Activated naive CD4-positive, alpha-beta T cell treated with anti-CD3 and anti-CD28 coated beads, Interleukin-2, amount 50 U/mL, for 72 hours (primary cell): ENCODE data around the gene EVI5. TPM values are rescaled to one million over a fixed set of nuclear protein-coding genes. Genes with fewer than 3 reads are reported as not detected.
A peak's percentile ranks its signal among the peaks of the same experiment; 100 is the strongest.
"Not testable (repeated sequence)": the region's sequence is repeated elsewhere in the genome, so short reads cannot be mapped to it uniquely, and the experiment has no call there.

Experiments
- ATAC-seq, 2 donors: fragments of 150-1000 bp; cut with Tn5 transposase; 2 replicates each; pipeline ENCODE4 v1.10.0; 2021; ENCODE audit warnings: mild to moderate bottlenecking in 2 of 2, moderate library complexity in 2 of 2
- DNase-seq, 2 donors: peaks; one replicate each; pipeline ENCODE4 v3.0.0; 2021 to 2022; ENCODE audit warnings: low spot score in 2 of 2
- H3K27ac Mint-ChIP-seq, 2 donors: one replicate each; pipeline ENCODE4 v1.8.0; 2022; ENCODE audit warnings: mild to moderate bottlenecking in 2 of 2, mixed read lengths in 2 of 2
- H3K36me3 Mint-ChIP-seq, 2 donors: one replicate each; pipeline ENCODE4 v1.8.0; 2022; ENCODE audit warnings: mixed read lengths in 2 of 2
- H3K9me3 Mint-ChIP-seq, 2 donors: one replicate each; pipeline ENCODE4 v1.8.0; 2022; ENCODE audit warnings: mixed read lengths in 2 of 2
- total RNA-seq, 2 donors: library from RNA; stranded (reverse); gene quantifications; one replicate each; pipeline ENCODE4 v1.2.3, GENCODE V29; 2022

EVI5 gene
- total RNA-seq, 2 donors from 2014 or later, result 20.9 to 68.0 TPM

DNA sequence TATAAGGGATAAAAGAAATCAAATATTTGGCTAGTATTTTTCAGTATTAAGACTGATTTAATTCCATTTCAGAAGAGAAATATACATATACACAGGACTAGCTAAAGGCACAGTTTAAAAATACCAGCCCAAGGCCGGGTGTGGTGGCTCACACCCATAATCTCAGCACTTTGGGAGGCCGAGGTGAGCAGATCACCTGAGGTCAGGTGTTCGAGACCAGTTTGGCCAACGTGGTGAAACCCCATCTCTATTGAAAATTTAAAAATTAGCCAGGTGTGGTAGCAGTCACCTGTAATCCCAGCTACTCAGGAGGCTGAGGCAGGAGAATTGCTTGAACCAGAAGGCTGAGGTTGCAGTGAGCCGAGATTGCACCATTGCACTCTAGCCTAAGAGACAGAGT, 200.1 kb downstream of the EVI5 start:
- Mint-ChIP-seq H3K27ac (peak overlapping the region; percentile 94 to 96), H3K9me3 (peaks cover 9 to 11% of the 10 kb centered on the region in 2 donors), H3K36me3 (peaks cover 9 to 31% of the 10 kb centered on the region in 2 donors)
- ATAC-seq, result peak; percentile 6 to 12
- not testable (repeated sequence) for DNase-seq

DNA sequence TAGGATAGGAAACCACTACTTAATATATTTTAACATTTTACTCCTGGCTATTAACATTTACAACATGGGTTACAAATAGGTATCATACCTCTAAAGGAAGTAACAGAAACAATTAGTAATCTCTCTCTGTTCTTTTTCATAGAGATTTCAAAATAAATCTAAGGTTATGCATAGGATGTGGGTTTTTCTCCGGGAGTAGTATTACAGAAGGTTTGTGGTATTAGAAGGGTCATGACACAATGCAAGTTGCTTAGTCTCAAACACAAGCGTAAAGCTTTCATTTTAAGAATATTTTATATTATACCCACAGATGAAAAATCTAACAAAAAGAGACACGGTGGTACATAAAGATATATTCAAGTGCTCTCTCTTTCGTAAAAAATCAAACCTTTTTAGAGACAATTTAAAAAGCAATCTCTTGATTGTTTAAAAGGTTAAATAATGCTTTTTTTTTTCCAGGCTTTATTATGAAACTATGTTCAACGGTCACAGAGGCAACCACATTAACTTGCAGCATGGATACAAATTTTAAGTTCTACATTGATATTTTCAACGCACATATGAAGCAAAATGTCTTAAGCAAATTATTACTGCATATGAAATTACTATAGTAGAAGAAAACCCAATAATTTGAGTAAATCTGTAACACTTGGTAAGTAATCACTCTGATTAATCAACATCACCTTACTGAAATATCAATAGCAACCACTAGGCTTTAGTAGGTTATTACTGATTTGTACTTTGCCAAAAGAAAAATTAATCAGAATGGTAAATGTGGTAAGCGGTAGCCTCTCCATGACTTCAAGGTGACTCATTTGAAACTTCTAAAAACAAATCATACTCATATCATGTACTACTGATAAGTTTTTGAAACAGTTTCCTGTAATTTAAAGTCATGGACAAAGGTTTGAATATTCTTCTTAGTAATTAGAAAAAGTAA, 200.8 kb downstream of the EVI5 start:
- peaks cover 9% of the 10 kb centered on the region in 2 donors for H3K9me3 Mint-ChIP-seq
- ATAC-seq (peak; percentile 74 to 80), DNase-seq (no peak)
- H3K36me3 Mint-ChIP-seq, result peaks cover 3 to 23% of the 10 kb centered on the region in 2 donors
- peak overlapping the region; percentile 94 to 96 for H3K27ac Mint-ChIP-seq

DNA sequence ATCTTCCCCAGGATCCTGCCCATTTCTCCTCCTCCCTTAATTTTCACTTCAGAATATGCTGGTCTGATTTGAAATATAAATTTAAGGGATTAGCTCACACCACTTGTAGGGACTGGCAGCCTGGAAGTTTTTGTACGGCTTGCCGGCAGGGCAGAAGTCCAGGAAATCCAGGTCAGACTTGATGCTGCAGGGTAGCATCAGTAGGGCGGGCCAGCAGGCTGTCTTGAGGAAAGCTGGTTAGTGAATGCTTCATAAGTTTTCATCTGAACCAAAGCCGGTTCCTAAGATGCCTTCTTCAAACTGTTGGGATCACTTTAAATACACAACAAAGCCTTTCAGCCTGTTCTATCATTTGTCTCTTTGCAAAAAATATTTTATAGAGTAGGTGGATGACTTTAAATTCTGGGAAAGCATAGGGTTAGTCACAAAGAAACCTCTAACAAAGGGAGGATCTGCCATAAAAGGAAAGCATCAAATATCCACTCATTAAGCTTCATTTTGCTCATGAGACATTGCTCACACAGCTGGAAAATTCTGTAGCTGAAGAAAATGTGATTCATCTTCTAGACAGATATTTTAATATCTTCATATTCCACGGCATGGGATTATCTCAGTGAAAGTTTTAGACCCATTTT, 207.5 kb downstream of the EVI5 start:
- ATAC-seq, result peak; percentile 78 to 81
- peak overlapping the region; percentile 99 to 100 for H3K27ac Mint-ChIP-seq
- H3K36me3 Mint-ChIP-seq, result peaks cover 32 to 53% of the 10 kb centered on the region in 2 donors
- DNase-seq, result no peak
- no peaks in the 10 kb centered on the region for H3K9me3 Mint-ChIP-seq

DNA sequence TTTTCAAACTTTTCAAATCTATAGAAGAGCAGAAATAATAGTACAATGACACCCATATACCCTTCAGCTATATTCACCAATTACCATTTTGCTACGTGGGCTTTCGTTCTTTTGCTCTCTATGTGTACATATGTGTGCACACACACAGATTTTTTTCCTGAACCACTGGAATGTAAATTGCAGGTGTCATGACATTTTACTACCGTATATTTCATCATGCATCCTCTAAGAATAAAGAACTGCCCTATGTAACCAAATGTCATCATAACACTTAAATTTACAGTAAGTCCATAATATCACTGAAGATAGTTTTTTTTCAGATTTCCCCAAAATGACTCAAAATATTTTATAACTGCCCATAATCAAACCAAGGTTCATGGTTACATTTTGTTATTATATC, 209.8 kb downstream of the EVI5 start:
- Mint-ChIP-seq H3K27ac (peak overlapping the region; percentile 80 to 83), H3K36me3 (peaks cover 38 to 63% of the 10 kb centered on the region in 2 donors), H3K9me3 (no peaks in the 10 kb centered on the region)
- no peak for ATAC-seq
- no peak for DNase-seq

DNA sequence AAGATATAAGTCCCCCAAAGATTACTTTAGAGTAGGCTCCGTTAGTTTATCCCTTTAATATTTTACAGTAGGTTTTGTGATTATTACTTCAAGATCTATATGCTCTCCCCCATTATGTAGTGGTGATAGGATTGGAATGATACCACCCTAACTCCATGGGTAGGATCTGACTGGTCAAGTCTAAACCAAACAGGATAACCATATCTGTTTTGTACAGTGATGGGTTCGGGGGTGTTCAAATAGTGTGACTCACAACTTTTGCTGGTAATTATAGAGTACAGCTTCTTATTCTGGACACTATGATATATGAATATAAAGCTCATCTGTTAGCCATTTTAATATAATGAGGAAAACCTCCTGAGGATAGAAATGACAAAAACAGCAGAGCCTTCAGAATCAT, 212.4 kb downstream of the EVI5 start:
- peak in 1 of 2 donors; percentile 26 for ATAC-seq
- no peak for DNase-seq
- Mint-ChIP-seq H3K9me3 (no peaks in the 10 kb centered on the region), H3K27ac (no peak overlapping the region), H3K36me3 (peaks cover 36 to 83% of the 10 kb centered on the region in 2 donors)

DNA sequence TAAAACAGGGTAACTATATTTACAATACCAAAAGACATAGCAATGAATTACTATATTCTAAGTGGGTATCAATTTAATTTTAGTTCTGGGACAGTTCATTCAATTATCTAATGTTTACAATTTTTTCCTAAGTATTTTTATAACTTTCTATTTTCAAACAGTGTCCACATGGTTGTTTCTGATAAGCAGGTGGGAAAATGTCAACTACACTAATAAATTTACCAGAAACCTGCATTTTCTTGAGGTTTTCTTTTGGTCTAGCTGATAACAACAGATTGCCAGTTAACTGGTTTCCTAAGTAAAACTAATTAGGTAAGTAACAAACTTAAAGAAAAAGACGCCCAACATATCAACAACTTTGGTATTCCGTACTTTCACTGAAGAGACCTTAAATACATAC, 213.3 kb downstream of the EVI5 start:
- Mint-ChIP-seq H3K9me3 (no peaks in the 10 kb centered on the region), H3K36me3 (peaks cover 27 to 74% of the 10 kb centered on the region in 2 donors), H3K27ac (no peak overlapping the region)
- DNase-seq (no peak), ATAC-seq (no peak)

DNA sequence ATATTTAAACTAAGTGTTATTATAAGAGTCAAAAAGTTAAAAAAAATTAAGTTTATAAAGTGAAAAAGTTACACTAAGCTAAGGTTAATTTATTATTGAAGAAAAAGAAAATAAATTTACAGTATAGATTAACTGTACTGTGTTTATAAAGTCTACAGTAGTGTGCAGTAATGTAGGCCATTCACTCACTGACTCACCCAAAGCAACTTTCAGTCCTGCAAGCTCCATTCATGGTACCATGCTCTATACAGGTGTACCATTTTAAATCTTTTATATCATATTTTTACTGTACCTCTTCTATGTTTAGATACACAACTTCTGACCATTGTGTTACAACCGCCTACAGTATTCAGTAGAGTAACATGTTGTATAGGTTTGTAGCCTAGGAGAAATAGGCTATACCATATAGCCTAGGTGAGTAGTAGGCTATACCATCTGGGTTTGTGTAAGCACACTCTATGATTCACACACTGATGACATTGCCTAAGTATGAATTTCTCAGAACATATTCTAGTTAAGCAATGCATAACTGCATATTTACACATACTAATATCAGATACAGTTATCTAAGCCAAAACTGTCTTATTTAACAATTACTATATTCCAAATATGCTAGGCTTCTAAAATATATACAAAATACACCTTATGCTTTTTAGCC, 217.6 kb downstream of the EVI5 start:
- ATAC-seq (peak; percentile 87 to 88), DNase-seq (no peak)
- no peaks in the 10 kb centered on the region for H3K9me3 Mint-ChIP-seq
- H3K27ac Mint-ChIP-seq, result no peak overlapping the region
- H3K36me3 Mint-ChIP-seq, result peaks cover 12 to 68% of the 10 kb centered on the region in 2 donors

DNA sequence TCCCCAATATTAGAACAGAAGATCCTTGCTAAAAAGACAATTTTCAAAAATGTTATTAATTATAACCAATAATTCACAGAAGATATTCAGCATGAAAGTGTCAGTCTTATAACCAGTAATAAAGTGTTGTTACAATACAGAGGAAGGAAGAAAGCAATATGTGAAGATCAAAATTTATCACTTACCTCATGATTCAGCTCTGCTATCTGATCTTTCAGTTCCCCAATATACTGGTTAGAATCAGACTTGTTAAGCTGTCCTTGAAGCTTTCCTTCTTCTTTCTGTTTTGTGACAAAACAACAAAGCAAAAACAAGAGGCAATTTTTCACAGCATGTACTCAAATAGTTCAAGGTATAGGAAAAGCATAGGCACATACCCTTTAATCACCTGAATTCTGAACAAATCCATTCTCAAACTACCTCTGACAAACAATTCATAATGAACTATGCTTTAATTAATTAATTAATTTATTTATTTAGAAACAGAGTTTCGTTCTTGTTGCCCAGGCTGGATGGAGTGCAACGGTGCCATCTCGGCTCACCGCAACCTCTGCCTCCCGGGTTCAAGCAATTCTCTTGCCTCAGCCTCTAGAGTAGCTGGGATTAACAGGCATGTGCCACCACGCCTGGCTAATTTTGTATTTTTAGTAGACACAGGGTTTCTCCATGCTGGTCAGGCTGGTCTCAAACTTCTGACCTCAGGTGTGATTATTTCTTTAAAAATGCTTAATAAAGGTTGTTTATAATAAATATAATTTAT, 221.3 kb downstream of the EVI5 start:
- Mint-ChIP-seq H3K9me3 (peaks cover 0 to 3% of the 10 kb centered on the region in 2 donors), H3K36me3 (peaks cover 12 to 48% of the 10 kb centered on the region in 2 donors), H3K27ac (no peak overlapping the region)
- ATAC-seq (peak in 1 of 2 donors; percentile 17), DNase-seq (no peak)

DNA sequence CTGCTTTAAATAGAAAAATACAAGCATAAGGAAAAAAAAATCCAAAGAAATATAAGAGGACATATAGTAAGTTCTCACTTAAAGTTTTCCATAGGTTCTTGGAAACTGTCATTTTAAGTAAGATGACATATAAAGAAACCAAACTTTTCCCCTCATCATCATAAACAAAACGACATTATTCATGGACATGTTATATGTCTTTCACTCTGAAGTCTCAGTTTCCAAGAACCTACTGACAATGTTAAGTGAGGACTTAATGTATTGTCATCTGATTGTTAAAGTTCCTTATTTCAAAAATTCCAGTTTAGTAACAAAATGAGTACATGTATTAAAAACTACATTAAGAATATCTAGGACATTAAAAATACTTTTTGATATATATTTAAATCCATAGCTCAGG, 228.6 kb downstream of the EVI5 start:
- Mint-ChIP-seq H3K9me3 (peaks cover 3 to 7% of the 10 kb centered on the region in 2 donors), H3K27ac (peak overlapping the region; percentile 86 to 91), H3K36me3 (peaks cover 30 to 69% of the 10 kb centered on the region in 2 donors)
- DNase-seq, result no peak
- ATAC-seq, result peak; percentile 72 to 76

DNA sequence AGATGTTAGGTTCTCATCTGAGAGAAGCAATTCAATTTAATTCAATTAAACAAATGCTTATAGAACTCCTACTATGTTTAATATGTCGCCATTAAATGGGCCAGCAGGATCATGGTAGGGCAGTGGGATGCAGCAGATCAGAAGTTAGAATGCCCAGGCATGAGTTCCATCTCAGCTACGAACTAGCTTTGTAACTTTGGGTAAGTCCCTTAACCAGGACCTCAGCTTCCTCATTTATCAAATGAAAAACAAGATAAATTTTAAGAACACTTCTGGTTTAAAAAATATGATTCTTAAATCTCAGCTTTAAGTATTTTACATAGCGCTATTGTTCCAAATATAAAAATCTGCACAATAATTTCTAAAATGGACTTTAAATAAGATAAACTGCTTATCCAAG, 230.7 kb downstream of the EVI5 start:
- Mint-ChIP-seq H3K36me3 (peaks cover 32 to 74% of the 10 kb centered on the region in 2 donors), H3K27ac (no peak overlapping the region), H3K9me3 (peaks cover 0 to 7% of the 10 kb centered on the region in 2 donors)
- no peak for ATAC-seq
- DNase-seq, result no peak

DNA sequence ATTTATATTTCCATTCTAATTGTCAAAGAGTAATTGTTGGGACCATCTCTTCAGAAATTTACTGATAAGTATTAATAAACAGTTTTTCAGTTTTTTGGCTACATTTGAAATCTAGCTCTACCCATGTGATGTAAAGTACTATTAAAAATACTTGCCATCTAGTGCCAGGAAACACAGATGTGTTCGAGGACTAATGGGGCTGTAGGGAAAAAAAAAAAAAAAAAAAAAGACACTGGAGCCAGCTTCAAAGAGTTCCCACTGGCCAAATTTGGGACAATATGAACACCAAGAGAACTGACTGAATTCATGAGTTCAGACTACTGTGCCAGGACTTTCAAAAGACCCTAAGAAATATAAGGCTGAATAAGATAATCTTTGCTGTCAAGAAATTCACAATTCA, 233.0 kb downstream of the EVI5 start:
- Mint-ChIP-seq H3K9me3 (no peaks in the 10 kb centered on the region), H3K36me3 (peaks cover 32 to 81% of the 10 kb centered on the region in 2 donors), H3K27ac (no peak overlapping the region)
- DNase-seq (no peak), ATAC-seq (no peak)

DNA sequence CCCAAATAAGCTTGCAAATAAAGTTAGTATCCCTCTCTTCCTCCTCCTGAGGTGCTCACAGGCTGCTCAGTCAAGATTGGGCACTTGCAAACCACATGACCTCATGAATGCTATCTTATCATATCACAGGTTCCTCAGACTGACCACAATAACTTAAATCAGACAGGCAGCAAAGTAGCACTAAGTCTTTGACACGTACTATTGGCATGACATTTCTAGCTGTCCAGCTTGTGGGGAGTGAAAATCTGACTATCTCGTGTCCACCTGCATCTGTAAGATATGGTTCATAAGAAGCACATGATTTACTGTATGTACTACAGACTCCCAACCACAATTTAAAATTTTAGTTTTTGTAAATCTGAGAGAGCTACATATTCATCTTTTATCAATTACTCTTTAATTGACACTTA, 240.1 kb downstream of the EVI5 start:
- DNase-seq (no peak), ATAC-seq (peak in 1 of 2 donors; percentile 72)
- Mint-ChIP-seq H3K36me3 (peaks cover 39 to 74% of the 10 kb centered on the region in 2 donors), H3K9me3 (peaks cover 0 to 8% of the 10 kb centered on the region in 2 donors), H3K27ac (no peak overlapping the region)

DNA sequence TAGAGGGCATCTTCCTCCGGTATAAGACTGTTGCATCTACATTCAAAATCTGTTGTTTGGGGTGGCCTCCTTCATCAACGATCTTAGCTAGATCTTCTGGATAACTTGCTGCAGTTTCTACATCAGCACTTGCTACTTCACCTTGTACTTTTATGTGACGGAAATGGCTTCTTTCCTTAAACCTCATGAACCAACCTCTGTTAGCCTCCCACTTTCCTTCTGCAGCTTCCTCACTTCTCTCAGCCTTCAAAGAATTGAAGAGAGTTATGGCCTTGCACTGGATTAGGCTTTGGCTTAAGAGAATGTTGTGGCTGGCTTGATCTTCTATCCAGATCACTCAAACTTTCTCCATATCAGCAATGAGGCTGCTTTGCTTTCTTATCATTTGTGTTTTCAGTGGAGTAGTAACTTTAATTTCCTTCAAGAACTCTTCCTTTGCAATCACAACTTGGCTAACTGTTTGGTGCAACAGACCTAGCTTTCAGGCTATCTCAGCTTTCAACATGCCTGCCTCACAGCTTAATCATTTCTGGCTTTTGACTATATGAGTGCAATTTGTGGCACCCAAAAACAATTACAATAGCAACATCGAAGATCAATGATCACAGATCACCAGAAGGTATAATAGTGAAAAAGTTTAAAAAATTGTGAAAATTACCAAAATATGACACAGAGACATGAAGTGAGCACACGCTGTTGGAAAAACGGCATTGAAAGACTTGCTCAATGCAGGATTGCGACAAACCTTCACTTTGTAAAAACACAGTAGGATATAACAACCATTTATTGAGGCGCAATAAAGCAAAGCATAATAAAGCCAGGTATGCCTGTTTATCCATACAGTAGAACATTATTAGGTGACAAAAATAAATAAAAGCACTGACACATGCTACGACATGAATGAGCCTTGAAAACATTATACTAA, 241.5 kb downstream of the EVI5 start:
- Mint-ChIP-seq H3K36me3 (peaks cover 35 to 69% of the 10 kb centered on the region in 2 donors), H3K27ac (peak overlapping the region in 1 of 2 donors; percentile 56), H3K9me3 (peaks cover 0 to 8% of the 10 kb centered on the region in 2 donors)
- DNase-seq (no peak), ATAC-seq (no peak)

DNA sequence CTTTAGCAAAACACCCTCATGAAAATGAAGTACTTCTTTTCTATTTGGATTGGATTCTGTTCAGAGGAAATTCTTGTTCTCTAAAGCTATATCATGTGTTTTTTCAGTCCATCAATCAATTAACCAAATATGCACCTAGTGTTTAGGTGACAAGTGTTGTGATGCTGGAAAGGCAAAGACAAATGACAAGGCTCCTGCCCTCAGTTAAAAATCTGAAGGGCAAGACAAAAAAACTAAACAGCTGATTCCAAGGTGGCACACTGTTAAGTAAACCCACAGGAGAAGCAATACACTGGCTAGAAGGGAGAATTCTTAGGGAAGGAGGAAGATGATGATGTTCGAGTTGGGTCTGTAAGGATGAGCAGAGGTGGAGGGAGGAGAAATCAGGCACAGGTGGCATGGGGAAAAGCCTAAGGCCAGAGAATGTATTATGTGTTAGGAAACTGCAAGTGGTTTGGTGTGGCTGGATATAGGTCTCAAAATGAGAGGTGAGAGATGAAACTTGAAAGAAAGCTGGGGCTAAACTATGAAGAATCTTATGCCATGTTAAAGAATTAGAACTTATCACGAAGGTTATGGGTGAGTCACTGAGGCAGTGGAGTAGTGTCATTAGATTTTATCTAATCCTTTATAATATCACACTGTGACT, 246.4 kb downstream of the EVI5 start:
- peak overlapping the region; percentile 98 to 100 for H3K27ac Mint-ChIP-seq
- DNase-seq, result peak; percentile 43 to 61
- peaks cover 5 to 19% of the 10 kb centered on the region in 2 donors for H3K9me3 Mint-ChIP-seq
- H3K36me3 Mint-ChIP-seq, result peaks cover 35 to 56% of the 10 kb centered on the region in 2 donors
- peak; percentile 75 to 77 for ATAC-seq

DNA sequence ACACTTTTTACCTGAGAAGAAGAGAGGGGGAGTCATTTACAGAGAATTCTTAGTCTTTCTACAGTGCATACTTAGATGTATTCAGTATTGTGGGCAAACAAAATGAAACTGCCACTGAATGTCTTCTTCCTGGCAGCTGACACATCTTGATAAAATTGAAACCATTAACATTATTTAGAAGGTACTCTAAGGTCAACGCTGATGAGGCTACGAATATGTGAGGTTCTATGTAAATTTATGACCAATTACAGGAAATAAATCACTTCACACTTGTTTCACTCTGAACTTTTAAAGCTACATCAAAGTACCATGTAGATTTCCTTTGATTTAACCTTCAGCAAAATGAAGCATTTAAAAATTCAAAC, 246.9 kb downstream of the EVI5 start:
- peaks cover 5 to 19% of the 10 kb centered on the region in 2 donors for H3K9me3 Mint-ChIP-seq
- H3K36me3 Mint-ChIP-seq, result peaks cover 35 to 56% of the 10 kb centered on the region in 2 donors
- ATAC-seq, result peak; percentile 69 to 73
- DNase-seq, result no peak
- peak overlapping the region; percentile 98 to 100 for H3K27ac Mint-ChIP-seq
